H1 (cell line): ENCODE results near the gene MRPL33. TPM values are rescaled to one million over a fixed set of nuclear protein-coding genes. Genes with fewer than 3 reads are reported as not detected.

Source experiments
- CTCF ChIA-PET: fragments of 300-600 bp; sonication (Branson Sonifier 250); formaldehyde crosslinking; loops from one replicate; lab custom pipeline; 2021; ENCODE audit not compliant: partially characterized antibody; lab: Charles Lee
- POLR2A ChIA-PET: fragments of 300-600 bp; sonication (Branson Sonifier 250); formaldehyde crosslinking; loops from one replicate; lab custom pipeline; 2021; ENCODE audit warnings: inconsistent platforms; ENCODE audit not compliant: partially characterized antibody; lab: Charles Lee
- DNase-seq, 2 experiments: peaks; one replicate each; pipeline versions ENCODE4 v3.0.0 to v3.0.0-alpha.2; 2010 to 2022; ENCODE audit warnings: low spot score in 2 of 2, low read depth in 1 of 2, mixed read lengths in 1 of 2
- FAIRE-seq: peaks from 2 replicates; lab custom pipeline; 2011; peaks lifted over from hg19 to GRCh38; lab: Jason Lieb, UNC
- H2AFZ ChIP-seq: 2 replicates; pipeline ENCODE4 v1.8.1; 2012; ENCODE audit warnings: low read length, inconsistent platforms
- H2AK5ac ChIP-seq: 2 replicates; pipeline ENCODE4 v1.6.1; 2013; ENCODE audit warnings: low read depth, low read length
- H2BK120ac ChIP-seq: replicated peaks from 2 replicates; pipeline ENCODE3; 2013; ENCODE audit warnings: low read depth, low read length, inconsistent platforms
- H2BK12ac ChIP-seq: 2 replicates; pipeline ENCODE4 v1.6.1; 2013; ENCODE audit warnings: low read depth, low read length
- H2BK15ac ChIP-seq: 2 replicates; pipeline ENCODE4 v1.6.1; 2013; ENCODE audit warnings: low read length
- H2BK20ac ChIP-seq: 2 replicates; pipeline ENCODE4 v1.6.1; 2013; ENCODE audit warnings: low read length
- H2BK5ac ChIP-seq: 2 replicates; pipeline ENCODE4 v1.6.1; 2013; ENCODE audit warnings: low read depth, low read length
- H3K14ac ChIP-seq: 2 replicates; pipeline ENCODE4 v1.6.1; 2013; ENCODE audit warnings: inconsistent platforms; ENCODE audit not compliant: insufficient read length
- H3K18ac ChIP-seq: 2 replicates; pipeline ENCODE4 v1.6.1; 2013; ENCODE audit warnings: low read length; ENCODE audit errors: extremely low read depth
- H3K23ac ChIP-seq: 2 replicates; pipeline ENCODE4 v1.6.1; 2013; ENCODE audit warnings: inconsistent platforms; ENCODE audit not compliant: insufficient read length
- H3K23me2 ChIP-seq: 2 replicates; pipeline ENCODE4 v1.6.1; 2013; ENCODE audit warnings: low read depth, low read length
- H3K27ac ChIP-seq: 2 replicates; pipeline ENCODE4 v1.6.1; 2011; ENCODE audit warnings: low read depth, low read length, inconsistent platforms
- H3K27me3 ChIP-seq, 4 experiments: replicated peaks in 1 of 4; 1 replicate in 1 of 4; 2 replicates in 3 of 4; pipeline versions ENCODE4 v1.6.1 to v1.8.1; 2011 to 2013; ENCODE audit warnings: low read length in 3 of 4, mild to moderate bottlenecking in 3 of 4, inconsistent platforms in 2 of 4, mixed read lengths in 2 of 4, moderate library complexity in 1 of 4; ENCODE audit not compliant: control insufficient read depth in 3 of 4, insufficient read depth in 3 of 4; ENCODE audit errors: extremely low read depth in 1 of 4
- H3K36me3 ChIP-seq, 4 experiments: 2 replicates each; pipeline versions ENCODE4 v1.6.1 to v1.8.1; 2011 to 2013; ENCODE audit warnings: mild to moderate bottlenecking in 4 of 4, low read length in 3 of 4, moderate library complexity in 2 of 4, control low read depth in 1 of 4, inconsistent platforms in 1 of 4; ENCODE audit not compliant: insufficient read depth in 4 of 4, control insufficient read depth in 2 of 4
- H3K4ac ChIP-seq: replicated peaks from 2 replicates; pipeline ENCODE3; 2013; ENCODE audit warnings: low read length, low read depth, mixed read lengths, inconsistent platforms; ENCODE audit not compliant: insufficient read length
- H3K4me1 ChIP-seq, 4 experiments: replicated peaks in 1 of 4; 1 replicate in 1 of 4; 2 replicates in 3 of 4; pipeline versions ENCODE4 v1.6.1 to v1.8.1; 2011 to 2013; ENCODE audit warnings: low read length in 3 of 4, inconsistent platforms in 2 of 4, mixed read lengths in 1 of 4; ENCODE audit not compliant: insufficient read depth in 4 of 4, control insufficient read depth in 3 of 4
- H3K4me2 ChIP-seq, 2 experiments: 2 replicates each; pipeline versions ENCODE4 v1.6.1 to v1.8.1; 2011 to 2013; ENCODE audit warnings: low read depth in 2 of 2, low read length in 2 of 2, control low read depth in 1 of 2, inconsistent platforms in 1 of 2, mild to moderate bottlenecking in 1 of 2; ENCODE audit not compliant: insufficient read depth in 1 of 2
- H3K4me3 ChIP-seq, 4 experiments: fragments of 200-600, 300-600 bp in 1 of 4; sonication (generic), shearing (Covaris generic), sonication (Bioruptor Twin) in 1 of 4; 2 replicates each; pipeline versions ENCODE4 v1.5.1 to v1.8.1; 2011 to 2016; ENCODE audit warnings: low read length in 4 of 4, low read depth in 3 of 4, control low read depth in 2 of 4, inconsistent platforms in 2 of 4, mild to moderate bottlenecking in 2 of 4, mixed read lengths in 1 of 4, moderate library complexity in 1 of 4; ENCODE audit not compliant: insufficient read depth in 2 of 4; ENCODE audit errors: extremely low read depth in 1 of 4
- H3K56ac ChIP-seq: replicated peaks from 2 replicates; pipeline ENCODE3; 2013; ENCODE audit warnings: low read depth, mild to moderate bottlenecking, mixed read lengths, low read length, inconsistent platforms; ENCODE audit not compliant: insufficient read length
- H3K79me1 ChIP-seq: 2 replicates; pipeline ENCODE4 v1.6.1; 2013; ENCODE audit warnings: low read depth, low read length, control low read depth
- H3K79me2 ChIP-seq, 2 experiments: 2 replicates each; pipeline versions ENCODE4 v1.6.1 to v1.8.1; 2012 to 2013; ENCODE audit warnings: low read length in 2 of 2, mild to moderate bottlenecking in 2 of 2, inconsistent platforms in 1 of 2; ENCODE audit not compliant: insufficient read depth in 2 of 2, control insufficient read depth in 1 of 2
- H3K9ac ChIP-seq, 4 experiments: replicated peaks in 1 of 4; 1 replicate in 1 of 4; 2 replicates in 3 of 4; pipeline versions ENCODE4 v1.6.1 to v1.8.1; 2011 to 2013; ENCODE audit warnings: low read depth in 3 of 4, low read length in 3 of 4, control low read depth in 2 of 4, mild to moderate bottlenecking in 2 of 4, moderate library complexity in 2 of 4, inconsistent platforms in 1 of 4; ENCODE audit errors: extremely low read depth in 1 of 4
- H3K9me3 ChIP-seq, 2 experiments: 2 replicates each; pipeline versions ENCODE4 v1.6.1 to v1.8.1; 2012 to 2013; ENCODE audit warnings: mild to moderate bottlenecking in 2 of 2, moderate library complexity in 2 of 2, control low read depth in 1 of 2, inconsistent platforms in 1 of 2, low read depth in 1 of 2, low read length in 1 of 2, mixed read lengths in 1 of 2; ENCODE audit not compliant: insufficient read depth in 2 of 2
- H4K20me1 ChIP-seq, 2 experiments: replicated peaks in 1 of 2; 2 replicates each; pipeline versions ENCODE3 to v1.8.1; 2011 to 2013; ENCODE audit warnings: inconsistent platforms in 2 of 2, low read length in 2 of 2, mild to moderate bottlenecking in 1 of 2; ENCODE audit not compliant: insufficient read depth in 2 of 2, control insufficient read depth in 1 of 2
- H4K5ac ChIP-seq: 2 replicates; pipeline ENCODE4 v1.6.1; 2013; ENCODE audit warnings: low read length, low read depth, mixed read lengths, inconsistent platforms; ENCODE audit not compliant: insufficient read length
- H4K8ac ChIP-seq: 2 replicates; pipeline ENCODE4 v1.8.0; 2013; ENCODE audit warnings: mild to moderate bottlenecking, moderate library complexity, low read length, inconsistent platforms; ENCODE audit not compliant: insufficient read depth; ENCODE audit errors: extremely low read depth
- H4K91ac ChIP-seq: replicated peaks from 2 replicates; pipeline ENCODE3; 2013; ENCODE audit warnings: low read length, mixed read lengths, inconsistent platforms; ENCODE audit not compliant: insufficient read length
- JUN ChIP-seq: IDR thresholded peaks from 2 replicates; pipeline ENCODE4 v1.6.1; 2011; ENCODE audit warnings: low read depth, mild to moderate bottlenecking, improper control_type of control experiment, low read length
- JUND ChIP-seq: IDR thresholded peaks from 2 replicates; pipeline ENCODE4 v1.6.1; 2011; ENCODE audit warnings: mild to moderate bottlenecking, improper control_type of control experiment, low read length
- MAFK ChIP-seq: IDR thresholded peaks from 2 replicates; pipeline ENCODE4 v1.6.1; 2012; ENCODE audit warnings: low read depth, mild to moderate bottlenecking, improper control_type of control experiment, low read length
- POLR2AphosphoS5 ChIP-seq: IDR thresholded peaks from 2 replicates; pipeline ENCODE4 v1.6.1; 2011; ENCODE audit warnings: low read depth, low read length
- TAF7 ChIP-seq: optimal IDR thresholded peaks from 2 replicates; pipeline ENCODE3; 2011; ENCODE audit warnings: low read depth, mild to moderate bottlenecking, inconsistent platforms, low read length, moderate library complexity, borderline replicate concordance
- TEAD4 ChIP-seq: IDR thresholded peaks from 2 replicates; pipeline ENCODE4 v1.6.1; 2012; ENCODE audit warnings: low read depth, low read length, inconsistent platforms, mixed read lengths
- USF2 ChIP-seq: IDR thresholded peaks from 2 replicates; pipeline ENCODE4 v1.6.1; 2011; ENCODE audit warnings: low read length, improper control_type of control experiment
- WGBS, 2 experiments: shearing (Covaris generic) in 1 of 2; methylation state at CpG; one replicate each; pipeline versions ENCODE4 v1.1.6 to v1.1.7; 2013 to 2015; ENCODE audit warnings: low lambda C conversion rate in 2 of 2, mixed read lengths in 2 of 2, inconsistent platforms in 1 of 2, low coverage in 1 of 2, missing lambda C conversion rate in 1 of 2; ENCODE audit not compliant: insufficient replicate concordance in 2 of 2, insufficient coverage in 1 of 2, insufficient read length in 1 of 2; ENCODE audit errors: extremely low coverage in 1 of 2, missing lambda C conversion rate in 1 of 2; 5-methylcytosine and 5-hydroxymethylcytosine counted together
- polyA plus RNA-seq, 7 experiments: library from polyadenylated mRNA; depleted of rRNA in 3 of 7; stranded (reverse) in 5 of 7; unstranded in 2 of 7; fragments of >200 nt in 5 of 7; fragments of 200-250 nt in 2 of 7; gene quantifications; 1 replicate in 5 of 7; 2 replicates in 1 of 7; 4 replicates in 1 of 7; pipeline versions ENCODE4 v1.2.1 to v1.2.3, GENCODE V29; 2011 to 2013; ENCODE audit warnings: missing spikeins in 2 of 7, mixed read lengths in 2 of 7
- total RNA-seq: library from RNA; stranded (reverse); fragmentation: NEBNext Ultra II Directional; extraction: Animal tissue kit (Norgen Biotek cat#: 25700); gene quantifications from 2 replicates; pipeline ENCODE4 v1.2.1, GENCODE V29; 2021

Gene MRPL33
- total and polyA plus RNA-seq, 2 of the 8 experiments (the other 6 are each of a cell fraction or from before 2014, with no cell fraction given): 24.3 to 62.9 TPM

DNA sequence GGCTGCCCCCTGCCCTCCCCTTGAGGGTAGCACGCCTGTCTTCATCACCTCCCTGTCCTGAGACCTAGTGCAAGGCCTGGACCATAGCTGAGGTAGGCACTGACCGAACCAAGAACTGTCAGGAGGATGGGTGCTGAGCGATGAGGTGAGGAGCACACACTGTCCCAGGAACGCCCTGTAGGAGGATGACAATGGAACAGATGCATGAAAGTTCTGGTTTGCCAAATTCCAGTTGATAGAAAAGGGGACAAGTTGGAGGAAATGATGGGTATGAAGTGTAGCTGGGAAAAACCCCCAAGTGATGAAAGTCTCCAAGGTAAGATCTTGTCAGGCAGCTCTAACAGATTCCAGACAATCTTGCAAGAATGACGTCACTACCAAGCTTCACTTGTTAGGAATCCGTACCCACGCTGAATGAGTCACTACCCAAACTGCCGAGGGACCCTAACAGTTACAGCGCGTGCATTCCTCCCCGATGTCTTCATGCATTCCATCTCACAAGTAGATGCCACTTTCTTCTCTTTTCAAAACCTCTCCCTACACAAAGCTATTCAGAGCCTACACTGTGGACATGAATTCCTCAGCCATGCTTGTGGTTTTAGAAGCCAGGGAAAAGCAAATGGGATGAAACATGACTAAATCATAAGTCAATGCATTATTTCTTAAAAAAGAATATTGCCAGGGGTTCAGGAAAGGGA is 27.6 kb downstream of the MRPL33 start:
- Histone ChIP-seq H2BK15ac (no peak overlapping the region), H2AFZ (no peak overlapping the region), H4K5ac (no peak overlapping the region), H4K20me1 (peaks cover 0 to 2% of the 10 kb centered on the region in 2 experiments), H3K79me2 (no peaks in the 10 kb centered on the region), H3K23me2 (no peaks in the 10 kb centered on the region; the same call in 1 of the 2 replicates), H3K4me3 (no peak overlapping the region), H2BK120ac (no peak overlapping the region), H3K4me2 (no peak overlapping the region), H2BK20ac (no peak overlapping the region), H2BK12ac (no peak overlapping the region), H2BK5ac (no peak overlapping the region), H3K9ac (peak overlapping the region in 1 of 4 experiments; percentile 19; a peak in 1 of 7 replicates), H3K36me3 (no peaks in the 10 kb centered on the region), H4K8ac (no peak overlapping the region), H3K18ac (no peak overlapping the region), H3K23ac (no peak overlapping the region), H3K4ac (no peak overlapping the region), H3K27me3 (no peaks in the 10 kb centered on the region), H3K56ac (no peak overlapping the region), H3K79me1 (no peaks in the 10 kb centered on the region), H3K4me1 (no peaks in the 10 kb centered on the region), H2AK5ac (no peak overlapping the region; the same call in 1 of the 2 replicates), H4K91ac (no peak overlapping the region), H3K14ac (no peak overlapping the region), H3K27ac (no peak overlapping the region), H3K9me3 (no peaks in the 10 kb centered on the region)
- POLR2A ChIA-PET: no interaction called here
- WGBS, 2 experiments: 81% methylated on average over 11 of the region's 11 CpGs; no CpG with 5 or more reads in 1 of the 2 experiments
- TF ChIP-seq USF2 (no peak), TEAD4 (peak; percentile 76), TAF7 (no peak), JUN (peak; percentile 71; the same call in 1 of the 2 replicates), POLR2AphosphoS5 (0 out of 2 replicates have a peak, but pooled peaks have one; percentile 43), JUND (peak; percentile 89), MAFK (no peak)
- DNase-seq: peak; percentile 34 to 88
- no peak for FAIRE-seq
- CTCF ChIA-PET: interaction anchor here (1.4 to 2.4 kb wide), 4 partner anchors 8 to 75 kb away, joined by 4 to 12 read pairs (median 6); no protein-coding TSS in a partner anchor
